H1 (cell line): ENCODE data around the gene MAP10. TPM values are rescaled to one million over a fixed set of nuclear protein-coding genes. Genes with fewer than 3 reads are reported as not detected.

Experiments used
- BCL11A ChIP-seq, 2 experiments: IDR thresholded peaks; one replicate each; pipeline ENCODE4 v1.6.1; 2011; ENCODE audit warnings: low read depth in 2 of 2, low read length in 2 of 2, mild to moderate bottlenecking in 2 of 2
- MAFK ChIP-seq: IDR thresholded peaks from 2 replicates; pipeline ENCODE4 v1.6.1; 2012; ENCODE audit warnings: low read depth, mild to moderate bottlenecking, improper control_type of control experiment, low read length
- POLR2AphosphoS5 ChIP-seq: IDR thresholded peaks from 2 replicates; pipeline ENCODE4 v1.6.1; 2011; ENCODE audit warnings: low read depth, low read length
- SP1 ChIP-seq: IDR thresholded peaks from 2 replicates; pipeline ENCODE4 v1.6.1; 2011; ENCODE audit warnings: low read depth, low read length
- SP4 ChIP-seq: IDR thresholded peaks from 2 replicates; pipeline ENCODE4 v1.6.1; 2012; ENCODE audit warnings: low read length, inconsistent platforms
- polyA plus RNA-seq, 7 experiments: library from polyadenylated mRNA; depleted of rRNA in 3 of 7; stranded (reverse) in 5 of 7; unstranded in 2 of 7; fragments of >200 nt in 5 of 7; fragments of 200-250 nt in 2 of 7; gene quantifications; 1 replicate in 5 of 7; 2 replicates in 1 of 7; 4 replicates in 1 of 7; pipeline versions ENCODE4 v1.2.1 to v1.2.3, GENCODE V29; 2011 to 2013; ENCODE audit warnings: missing spikeins in 2 of 7, mixed read lengths in 2 of 7
- total RNA-seq: library from RNA; stranded (reverse); fragmentation: NEBNext Ultra II Directional; extraction: Animal tissue kit (Norgen Biotek cat#: 25700); gene quantifications from 2 replicates; pipeline ENCODE4 v1.2.1, GENCODE V29; 2021
- TF ChIP-seq, protein P1 (sequence below): IDR thresholded peaks from 2 replicates; pipeline ENCODE4 v1.6.1; 2012; ENCODE audit warnings: low read length, inconsistent platforms

MAP10 gene
- total and polyA plus RNA-seq, 2 of the 8 experiments (the other 6 are each of a cell fraction or from before 2014, with no cell fraction given), result 1.5 to 3.5 TPM

GRCh38 chr1:232806186-232806510 is 932 bp downstream of the MAP10 start (continued):
- no peak for TF ChIP-seq SP1
- no peak for TF ChIP-seq BCL11A (IDR thresholded peaks at IDR 0.05; ENCODE audit: low read depth in 2 of 2, low read length in 2 of 2)
- TF ChIP-seq POLR2AphosphoS5, result no peak
- TF ChIP-seq MAFK, result no peak
- TF ChIP-seq, protein P1, sequence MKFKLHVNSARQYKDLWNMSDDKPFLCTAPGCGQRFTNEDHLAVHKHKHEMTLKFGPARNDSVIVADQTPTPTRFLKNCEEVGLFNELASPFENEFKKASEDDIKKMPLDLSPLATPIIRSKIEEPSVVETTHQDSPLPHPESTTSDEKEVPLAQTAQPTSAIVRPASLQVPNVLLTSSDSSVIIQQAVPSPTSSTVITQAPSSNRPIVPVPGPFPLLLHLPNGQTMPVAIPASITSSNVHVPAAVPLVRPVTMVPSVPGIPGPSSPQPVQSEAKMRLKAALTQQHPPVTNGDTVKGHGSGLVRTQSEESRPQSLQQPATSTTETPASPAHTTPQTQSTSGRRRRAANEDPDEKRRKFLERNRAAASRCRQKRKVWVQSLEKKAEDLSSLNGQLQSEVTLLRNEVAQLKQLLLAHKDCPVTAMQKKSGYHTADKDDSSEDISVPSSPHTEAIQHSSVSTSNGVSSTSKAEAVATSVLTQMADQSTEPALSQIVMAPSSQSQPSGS, result no peak
- TF ChIP-seq SP4, result no peak
